CD4-positive, alpha-beta T cell treated with Interleukin-2 at 100 ng/mL for 4 hours (primary cell): ENCODE data around the gene GNA12.

Source experiments
- DNase-seq: peaks from one replicate; pipeline ENCODE4 v3.0.0-alpha.2; 2020; ENCODE audit warnings: low spot score

GNA12 gene

DNA sequence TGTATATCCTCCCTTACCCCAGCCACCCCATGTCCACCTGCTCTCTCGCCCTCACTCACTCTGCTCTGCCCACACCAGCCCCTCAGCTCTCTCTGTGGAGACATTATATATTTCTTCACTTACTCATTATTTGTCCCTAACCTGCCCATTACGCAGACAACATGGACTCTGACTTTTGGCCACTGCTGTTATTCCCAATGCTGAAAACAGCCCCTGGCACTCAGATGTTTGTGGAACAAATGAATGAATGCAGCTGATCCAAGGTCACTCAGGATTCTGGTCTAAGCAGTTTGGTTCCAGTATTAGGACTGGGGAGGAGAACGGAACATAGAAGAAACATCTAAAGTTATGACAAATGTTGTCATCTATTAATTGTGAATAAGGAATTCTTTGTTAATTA, 26.7 kb downstream of the GNA12 start:
- no peak for DNase-seq

DNA sequence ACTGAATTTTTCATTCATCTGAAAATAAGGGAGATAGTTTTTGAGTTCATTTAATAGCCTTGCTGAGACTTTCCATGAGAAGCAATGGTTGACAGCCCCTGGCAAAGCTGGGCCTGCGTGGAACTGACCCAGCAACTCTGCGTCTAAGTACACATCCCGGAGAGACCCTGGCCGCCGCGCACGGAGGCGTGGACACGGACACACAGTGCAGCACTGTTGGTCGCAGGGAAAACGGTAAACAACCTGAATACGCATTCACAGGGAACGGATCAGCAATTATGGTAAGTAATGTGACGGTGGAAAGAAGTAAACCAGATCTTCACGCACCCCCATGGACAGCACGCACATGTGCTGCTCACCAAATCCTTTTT, 28.2 kb downstream of the GNA12 start:
- no peak for DNase-seq

DNA sequence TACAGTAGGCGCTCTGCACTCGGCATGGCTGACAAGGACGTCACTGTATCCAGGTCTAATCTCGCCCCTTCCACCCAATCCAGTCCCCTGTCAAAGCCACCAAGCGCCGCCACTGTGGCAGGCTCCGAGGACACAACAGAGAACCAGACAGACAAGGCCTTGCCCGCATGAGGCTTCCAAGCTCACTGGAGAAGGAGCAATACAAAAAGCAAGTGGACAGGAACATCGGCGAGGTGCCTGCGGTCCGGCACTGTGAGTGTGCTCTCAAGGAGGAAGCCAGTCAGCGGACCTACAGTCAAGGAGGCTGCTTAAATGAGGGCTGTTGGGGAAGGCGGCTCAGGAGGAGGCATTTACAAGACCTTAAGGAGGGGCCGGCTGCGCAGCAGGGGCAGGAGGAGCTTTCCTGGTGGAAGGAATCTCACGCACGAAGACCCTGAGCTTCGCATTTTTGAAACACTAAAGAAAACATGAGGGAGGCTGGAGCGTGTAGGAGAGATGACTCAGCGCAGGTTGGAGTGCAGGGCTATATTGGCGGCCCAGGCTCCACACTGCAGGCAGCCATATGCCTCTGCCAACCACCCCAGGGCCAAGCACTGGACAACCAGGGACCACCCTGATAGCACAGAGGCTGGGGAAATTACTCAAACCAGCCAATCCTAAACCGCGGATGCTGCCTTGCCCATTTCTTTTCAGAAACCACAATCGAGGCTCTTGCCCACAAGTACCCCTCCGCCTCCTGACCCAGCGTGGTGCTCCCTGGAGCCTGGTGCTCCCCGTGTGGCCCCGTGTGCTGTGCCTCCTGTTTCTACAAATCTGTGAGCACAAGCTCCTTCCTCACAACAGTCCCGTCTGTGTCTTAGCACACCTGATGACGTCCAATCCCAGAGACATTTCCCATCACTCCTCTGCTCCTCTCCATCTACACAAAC, 28.9 kb downstream of the GNA12 start:
- DNase-seq: no peak

DNA sequence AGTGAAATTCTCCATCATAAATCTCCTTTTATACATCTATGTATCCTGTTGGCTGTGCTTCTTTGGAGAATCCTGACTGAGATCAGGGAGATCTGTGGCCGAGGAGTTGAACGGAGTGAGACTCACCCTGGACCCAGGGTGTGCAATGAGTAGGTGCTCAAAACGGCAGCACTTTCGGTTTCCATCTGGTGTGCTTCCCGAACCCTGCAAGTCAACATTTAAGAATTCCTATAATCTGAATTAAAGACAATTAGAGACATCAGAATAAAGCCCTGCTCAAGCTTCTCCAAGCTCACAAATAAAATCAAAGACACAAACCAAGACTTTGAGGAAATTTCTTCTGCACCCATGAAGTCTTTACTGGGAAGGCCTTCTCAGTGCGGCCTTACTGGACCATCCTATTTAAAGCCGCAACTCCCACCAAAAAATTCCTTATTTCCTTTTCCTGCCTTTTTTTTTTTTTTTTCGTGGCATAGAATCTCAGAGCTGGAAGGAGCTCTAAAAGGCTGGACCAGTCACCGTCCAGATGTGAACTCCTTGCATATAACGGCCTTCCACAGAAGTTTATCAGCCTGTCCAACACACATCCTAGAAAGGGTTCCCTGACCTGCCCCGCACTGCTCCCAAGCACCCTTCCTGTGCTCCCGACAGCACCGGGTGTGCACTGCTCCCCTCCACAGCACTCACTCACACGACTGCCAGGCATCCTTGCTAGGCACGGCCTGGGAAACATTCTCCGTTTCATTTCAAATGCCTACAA, 29.7 kb downstream of the GNA12 start:
- no peak for DNase-seq

DNA sequence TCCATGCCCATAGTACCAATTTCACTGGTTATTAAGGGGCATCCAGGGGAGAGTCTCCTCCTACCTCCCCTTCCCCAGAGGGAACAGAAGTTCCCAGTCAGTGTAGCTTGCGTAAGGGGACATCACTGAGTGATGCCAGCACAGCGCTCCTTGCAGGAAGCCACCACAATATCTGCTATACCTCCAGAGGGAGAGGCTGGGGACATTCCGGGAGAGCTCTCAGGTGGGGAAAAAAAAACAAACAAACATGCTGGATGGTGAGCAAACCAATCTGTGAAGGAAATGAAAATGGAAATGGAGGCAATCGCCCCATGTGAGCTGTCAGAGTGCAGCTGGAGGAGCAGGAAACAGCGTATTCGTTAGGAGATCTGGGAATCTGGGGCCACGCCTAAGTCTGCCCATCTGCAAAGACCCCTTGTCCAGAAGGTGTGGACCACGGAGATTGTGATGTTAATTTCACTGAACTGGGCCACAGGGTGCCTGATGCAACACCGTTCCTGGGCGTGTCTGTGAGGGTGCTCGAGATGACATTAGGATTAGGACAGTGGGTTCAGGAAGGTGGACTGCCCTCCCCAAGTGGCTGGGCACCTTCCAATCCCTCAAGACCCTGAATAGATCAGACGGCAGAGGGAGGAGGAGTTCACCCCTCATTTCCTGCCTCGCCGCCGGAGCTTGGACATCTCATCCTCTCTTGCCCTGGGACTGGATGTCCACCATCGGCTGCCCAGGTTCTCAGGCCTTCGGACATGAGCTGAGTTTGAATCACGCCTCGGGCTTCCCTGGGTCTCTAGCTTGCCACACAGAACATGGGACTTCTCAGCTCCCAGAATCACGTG, 30.5 kb downstream of the GNA12 start:
- no peak for DNase-seq

DNA sequence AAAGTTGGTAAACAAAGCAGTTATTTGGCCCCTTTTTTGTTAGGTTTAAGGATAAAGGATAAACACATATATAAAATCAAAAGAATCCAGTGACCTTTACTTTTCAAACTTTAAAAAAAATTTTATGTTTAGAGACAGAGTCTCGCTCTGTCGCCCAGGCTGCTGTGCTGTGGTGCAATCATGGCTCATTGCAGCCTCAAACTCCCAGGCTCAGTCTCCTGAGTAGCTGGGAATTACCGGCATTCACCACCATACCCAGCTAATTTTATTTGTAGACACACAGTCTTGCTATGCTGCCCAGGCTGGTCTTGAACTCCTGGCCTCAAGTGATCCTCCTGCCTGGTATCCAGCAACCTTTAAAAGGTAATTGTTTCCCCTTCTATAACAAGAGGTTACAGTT, 31.3 kb downstream of the GNA12 start:
- no peak for DNase-seq

DNA sequence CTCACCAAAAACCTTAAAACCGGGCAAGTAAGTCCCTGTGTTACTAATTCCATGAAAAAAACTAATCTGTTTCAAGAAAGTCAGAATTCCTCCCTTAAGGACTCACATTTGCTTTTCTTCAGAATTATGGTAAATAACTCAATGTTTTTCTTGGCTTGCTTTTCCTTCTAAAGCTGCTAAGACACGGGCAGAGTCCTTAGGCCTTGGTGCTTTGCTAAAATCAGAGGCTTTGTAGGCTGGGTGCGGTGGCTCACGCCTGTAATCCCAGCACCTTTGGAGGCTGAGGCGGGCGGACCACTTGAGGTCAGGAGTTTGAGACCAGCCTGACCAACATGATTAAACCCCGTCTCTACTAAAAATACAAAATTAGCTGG, 32.0 kb downstream of the GNA12 start:
- no peak for DNase-seq

DNA sequence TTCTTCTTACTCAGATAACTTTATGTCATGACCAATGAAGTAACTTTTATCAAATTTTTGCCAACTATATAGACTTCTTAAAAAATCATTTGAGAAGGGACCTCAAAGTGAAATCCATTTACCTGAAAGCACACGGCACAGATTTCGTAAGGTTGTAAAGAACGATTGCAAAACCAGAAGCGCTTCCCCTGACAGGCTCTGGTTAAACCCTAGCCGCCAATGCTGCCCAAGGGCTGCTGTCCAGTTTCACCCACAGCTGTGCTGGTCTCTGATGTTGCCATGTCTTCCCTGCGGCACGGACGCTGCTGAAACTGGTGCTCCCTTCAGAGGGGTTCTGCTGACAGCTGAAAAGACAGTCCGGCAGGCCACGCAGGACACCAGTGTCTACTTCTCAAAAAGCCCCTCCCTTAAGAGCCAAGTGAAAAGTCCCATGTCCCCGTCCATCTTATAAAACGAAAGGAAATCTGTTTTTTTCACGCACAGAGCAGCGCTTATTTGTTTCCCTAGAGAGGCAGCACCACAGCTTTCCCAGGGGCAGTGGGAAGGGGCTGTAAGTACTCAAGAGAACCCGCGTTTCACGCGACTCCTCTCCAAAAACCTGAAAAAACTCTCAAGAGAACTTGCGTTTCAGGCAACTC, 32.5 kb downstream of the GNA12 start:
- DNase-seq: no peak

DNA sequence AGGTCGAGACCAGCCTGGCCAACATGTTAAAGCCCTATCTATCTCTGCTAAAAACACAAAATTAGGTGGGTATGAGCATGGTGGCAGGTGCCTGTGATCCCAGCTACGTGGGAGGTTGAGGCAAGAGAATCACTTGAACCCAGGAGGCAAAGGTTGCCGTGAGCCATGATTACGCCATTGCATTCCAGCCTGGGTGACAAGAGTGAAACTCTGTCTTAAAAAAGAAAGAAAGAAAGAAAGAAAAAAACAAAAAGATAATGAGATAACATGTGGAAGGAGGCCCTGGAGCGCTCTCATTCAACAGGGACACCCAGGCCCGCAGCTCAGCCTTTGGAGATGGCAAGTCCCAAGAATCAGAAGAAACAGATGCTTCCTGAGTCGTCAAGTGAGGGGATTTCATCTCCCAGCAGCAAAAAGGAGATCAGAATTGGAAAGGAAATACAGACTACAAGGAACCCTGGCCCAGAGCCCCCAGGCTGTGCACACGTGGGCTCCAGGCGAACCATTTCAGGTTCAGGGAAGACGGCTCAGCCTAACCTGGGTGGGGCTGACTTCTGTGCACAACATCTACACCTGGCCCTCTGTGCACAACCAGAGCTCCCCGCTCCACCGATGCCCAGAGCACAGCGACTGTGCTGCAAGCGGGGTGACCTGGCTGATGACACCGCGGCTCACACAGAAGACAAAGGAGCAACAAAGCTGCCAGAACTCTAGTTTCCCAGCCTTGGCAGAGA, 33.3 kb downstream of the GNA12 start:
- DNase-seq: no peak

DNA sequence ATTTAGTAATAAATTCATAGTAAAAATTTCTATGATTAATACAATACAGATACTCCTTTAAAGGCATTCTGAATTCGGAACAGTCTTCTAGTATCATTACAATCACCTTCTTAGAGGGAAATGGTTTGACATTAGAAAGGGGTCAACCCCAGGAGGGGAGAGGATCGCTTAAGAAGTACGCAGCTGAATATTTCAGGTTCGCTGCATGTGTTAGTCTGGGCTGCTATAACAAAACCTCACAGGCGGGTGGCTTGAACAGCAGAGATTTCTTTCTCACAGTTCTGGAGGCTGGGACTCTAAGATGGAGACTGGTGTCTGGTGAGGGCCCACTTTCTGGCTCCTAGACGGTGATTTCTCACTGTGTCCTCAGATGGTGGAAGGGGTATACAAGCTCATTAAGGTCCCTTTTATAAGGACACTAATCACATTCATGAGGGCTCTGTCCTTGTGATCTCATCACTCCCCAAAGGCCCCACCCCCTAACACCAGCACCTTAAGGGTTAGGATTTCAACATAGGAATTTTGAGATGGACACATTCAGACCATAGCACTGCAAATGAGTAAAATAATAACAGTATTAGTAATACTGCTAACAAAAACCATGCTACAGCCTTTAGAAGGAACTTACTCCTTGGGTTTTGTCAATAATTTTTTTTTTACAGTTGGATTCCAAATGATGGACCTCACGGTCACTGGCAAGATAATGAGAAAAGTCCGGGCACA, 34.0 kb downstream of the GNA12 start:
- DNase-seq: no peak

DNA sequence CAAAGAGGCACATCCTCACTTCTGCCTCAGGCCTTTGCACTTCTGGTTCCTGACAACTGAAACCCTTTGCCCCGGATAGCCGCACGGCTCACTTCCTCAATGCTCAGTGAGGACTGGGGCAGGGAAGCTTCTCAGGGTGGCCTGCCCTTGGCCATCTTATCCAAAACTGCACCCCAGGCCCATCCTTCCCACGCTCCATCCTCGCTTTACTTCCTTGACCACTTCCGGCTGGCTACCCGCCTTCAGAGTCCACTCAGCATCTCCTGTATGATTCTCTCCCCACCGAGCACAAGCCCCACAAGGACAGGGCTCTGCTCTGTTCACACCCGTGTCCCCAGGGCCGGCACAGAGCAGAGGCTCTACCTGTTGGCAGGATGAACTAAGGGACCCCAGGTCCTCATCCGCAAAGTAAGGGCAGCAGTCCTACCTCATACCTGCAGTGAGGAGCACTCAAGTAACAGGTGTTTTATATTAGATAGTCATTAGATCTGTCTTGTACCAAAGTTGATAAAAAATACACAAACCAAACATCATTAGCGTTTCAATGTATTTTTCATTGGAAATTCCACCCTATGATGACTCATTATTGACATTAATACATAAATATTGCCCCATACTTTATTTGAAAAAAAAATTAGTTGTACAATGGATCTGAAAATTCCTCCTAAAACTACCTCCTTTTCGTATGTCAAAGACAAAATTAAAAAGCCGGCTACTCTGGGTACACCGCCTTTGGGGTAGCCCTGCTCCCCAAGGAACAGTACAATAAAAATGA, 35.0 kb downstream of the GNA12 start:
- no peak for DNase-seq

DNA sequence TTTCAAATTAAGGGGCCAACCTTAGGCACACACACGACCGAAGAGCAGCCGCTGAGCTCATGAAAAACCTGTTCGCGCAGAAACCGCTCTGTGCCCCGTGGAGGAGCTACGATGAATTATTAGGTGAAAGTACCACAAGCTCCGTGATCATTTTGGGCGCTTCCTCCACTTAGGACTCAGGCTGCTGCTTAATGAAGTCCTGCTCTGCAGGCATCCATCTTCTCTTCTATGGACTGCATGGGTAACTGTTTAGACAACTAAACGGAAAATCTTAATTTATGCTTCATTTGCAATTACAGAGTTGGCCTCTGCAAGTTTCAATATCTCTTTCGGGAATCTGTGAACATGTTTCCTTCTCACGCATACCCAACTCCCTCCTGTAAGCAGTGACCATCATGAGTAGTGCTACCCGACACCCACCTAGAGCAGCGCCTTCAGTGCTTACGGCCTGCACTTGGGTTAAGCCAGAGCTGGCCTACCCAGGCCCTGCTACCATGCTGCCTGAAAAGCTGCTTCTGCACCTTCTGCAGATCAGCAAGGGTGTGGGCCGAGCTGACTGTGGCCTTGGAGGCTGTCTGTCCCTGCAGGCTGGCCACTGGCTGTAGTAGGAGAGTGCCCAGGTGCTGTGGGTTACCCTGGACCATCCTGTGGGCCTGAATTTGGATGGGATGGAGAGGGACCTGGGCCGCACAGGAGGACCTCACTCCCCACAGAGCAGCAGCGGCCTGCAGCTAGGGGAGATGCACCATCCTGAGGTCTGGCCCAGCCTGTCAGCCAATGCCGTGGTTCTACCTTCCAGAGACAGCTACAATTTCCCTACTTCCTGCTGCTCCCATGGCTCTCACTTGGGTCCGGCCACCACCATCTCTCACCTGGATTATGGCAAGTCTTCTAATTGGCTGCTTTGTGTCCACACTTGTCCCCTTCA, 36.0 kb downstream of the GNA12 start:
- no peak for DNase-seq

DNA sequence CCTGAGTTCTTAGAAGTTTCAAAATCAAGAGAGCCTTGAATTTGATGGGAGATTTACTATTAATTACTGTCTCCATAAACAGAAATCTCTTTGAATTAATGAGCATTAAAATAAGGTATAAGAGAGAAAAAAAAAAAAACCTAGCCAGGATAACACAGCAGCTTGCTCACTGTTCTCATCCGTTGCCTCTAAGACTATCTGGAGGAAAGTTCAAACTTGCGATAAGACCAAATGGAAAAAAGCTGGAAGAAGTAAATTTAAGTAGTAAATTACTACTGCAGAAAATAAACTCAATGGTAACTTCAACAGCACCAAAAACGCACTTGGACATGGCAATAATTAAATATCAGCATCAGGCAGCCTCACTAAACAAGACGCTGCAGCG, 36.7 kb downstream of the GNA12 start:
- DNase-seq: no peak

DNA sequence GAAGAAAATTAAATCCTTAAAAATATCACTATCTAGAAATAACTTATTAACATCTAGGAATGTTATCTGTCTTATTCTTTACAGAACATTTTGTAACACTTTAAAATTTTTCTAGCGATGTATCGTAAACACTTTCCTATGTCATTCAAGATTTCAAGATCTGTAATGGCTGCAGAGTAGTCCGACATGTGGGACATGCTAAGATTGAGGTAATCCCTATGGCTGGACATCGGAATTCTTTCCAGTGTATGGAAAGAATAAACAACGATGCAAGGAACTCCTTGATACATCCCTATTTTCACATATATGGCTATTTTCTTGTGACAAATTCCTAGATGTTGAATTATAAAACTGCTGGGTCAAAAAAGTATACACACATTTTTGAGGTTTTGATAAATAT, 37.5 kb downstream of the GNA12 start:
- no peak for DNase-seq

DNA sequence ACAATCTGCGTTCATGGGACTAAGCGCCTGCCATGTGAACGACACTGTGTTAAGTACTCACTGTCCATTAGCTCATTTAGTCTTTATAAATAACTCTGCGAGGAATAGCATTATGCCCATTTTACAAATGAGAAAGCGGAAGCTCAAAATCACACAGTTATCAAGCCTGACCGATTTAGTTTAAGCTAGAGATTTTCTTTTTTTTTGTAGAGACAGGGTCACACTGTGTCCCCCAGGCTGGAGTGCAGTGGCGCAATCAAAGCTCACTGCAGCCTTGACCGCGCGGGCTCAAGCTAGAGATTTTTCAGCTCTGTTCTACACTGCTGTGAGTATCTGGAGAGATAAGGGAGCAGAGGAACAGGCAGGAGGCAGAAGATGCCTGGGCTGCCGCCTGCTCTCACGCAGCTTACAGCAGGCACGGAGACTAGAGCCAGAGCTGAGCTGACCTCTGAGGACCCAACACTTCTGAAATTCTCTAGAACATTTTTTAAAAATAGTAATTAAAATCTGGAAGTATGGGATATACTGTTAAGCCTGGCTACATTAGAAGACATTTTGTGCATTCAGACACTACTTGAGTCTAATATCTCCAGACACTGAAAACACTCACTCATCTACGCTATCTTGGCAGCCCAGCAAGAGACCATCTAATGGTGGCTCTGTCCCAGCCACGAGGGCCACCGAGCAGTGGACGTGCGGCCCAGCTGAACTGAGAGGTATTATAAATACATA, 38.7 kb downstream of the GNA12 start:
- DNase-seq: no peak

DNA sequence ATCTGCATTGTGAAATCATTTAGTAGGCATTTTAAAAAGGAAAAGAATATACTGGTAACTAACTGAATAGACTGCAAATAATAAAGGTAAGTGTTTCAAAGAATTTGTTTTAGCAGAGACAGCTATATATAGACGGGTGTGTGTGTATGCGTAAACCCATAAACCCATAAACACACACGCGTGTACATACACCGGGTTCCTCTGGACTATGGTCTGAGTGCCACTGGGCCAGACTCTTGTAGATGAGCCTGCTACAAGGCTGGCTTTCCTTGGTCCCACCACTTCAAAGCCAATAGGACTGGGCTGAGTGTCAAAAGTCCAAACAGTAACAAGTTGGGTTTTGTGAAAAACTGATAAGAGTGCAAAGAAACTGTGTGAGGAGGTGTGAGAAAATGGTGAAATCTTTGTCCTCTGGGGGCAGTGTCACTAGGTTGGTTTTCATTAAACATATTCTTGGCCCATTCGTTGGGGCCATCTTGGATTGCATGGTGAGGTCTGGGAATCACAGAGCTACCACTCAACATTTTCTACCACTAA, 39.8 kb downstream of the GNA12 start:
- no peak for DNase-seq

DNA sequence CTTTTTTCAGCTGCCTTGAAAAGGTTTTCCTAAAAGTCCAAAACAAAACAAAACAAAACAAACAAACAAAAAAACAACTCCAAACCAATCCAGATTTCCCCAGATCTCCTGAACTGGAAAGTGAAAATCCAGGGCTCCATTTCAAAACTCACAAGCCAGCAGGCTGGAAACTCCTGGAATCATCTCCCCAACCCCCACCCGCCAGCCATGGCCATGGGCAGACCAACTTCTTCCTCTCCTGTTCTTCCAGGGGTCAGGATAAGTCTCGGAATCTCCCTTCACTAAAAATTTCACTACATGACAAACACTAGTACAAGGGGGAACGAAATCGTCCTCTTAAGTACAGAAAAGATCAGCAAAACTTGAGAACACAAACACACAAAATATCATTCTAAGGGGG, 40.4 kb downstream of the GNA12 start:
- DNase-seq: no peak

DNA sequence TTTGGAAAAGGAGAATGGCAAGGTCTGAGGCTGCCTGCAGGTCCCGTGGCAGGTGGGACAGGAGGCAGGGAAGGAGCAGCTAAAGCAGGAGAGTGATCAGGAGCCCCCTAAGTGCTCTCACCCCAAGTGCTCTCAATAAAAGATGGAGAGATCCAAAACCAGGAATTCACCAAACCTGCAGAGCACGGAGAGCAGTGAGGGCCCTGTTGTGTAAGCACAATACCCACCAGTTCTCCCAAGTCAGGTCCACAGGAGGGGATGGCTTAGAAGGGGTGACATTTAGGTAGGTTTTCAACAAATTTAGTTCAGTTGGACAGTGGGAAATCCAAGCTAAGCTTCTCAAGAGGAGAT, 40.8 kb downstream of the GNA12 start:
- no peak for DNase-seq
